B cell (primary cell): ENCODE results near the gene MLH3. TPM values are rescaled to one million over a fixed set of nuclear protein-coding genes. Genes with fewer than 3 reads are reported as not detected.
A peak's percentile ranks its signal among the peaks of the same experiment; 100 is the strongest.

ENCODE experiments used
- ATAC-seq: fragments of 200-7000 bp; cut with Tn5 transposase; one replicate; pipeline ENCODE4 v1.10.0; 2021; ENCODE audit warnings: low read depth, mild to moderate bottlenecking, moderate number of reproducible peaks, moderate library complexity
- CTCF ChIA-PET: fragments of 350-600 bp; sonication (Branson Sonifier 250); formaldehyde crosslinking; loops from one replicate; lab custom pipeline; 2021; ENCODE audit warnings: antibody characterized with exemption, inconsistent platforms; lab: Charles Lee
- POLR2A ChIA-PET: fragments of 350-600 bp; sonication (Branson Sonifier 250); formaldehyde crosslinking; loops from one replicate; lab custom pipeline; 2021; ENCODE audit warnings: antibody characterized with exemption; lab: Charles Lee
- DNase-seq: peaks from one replicate; pipeline ENCODE4 v3.0.0; 2013
- H2AFZ ChIP-seq: 2 replicates; pipeline ENCODE4 v1.6.1; 2012; ENCODE audit warnings: mild to moderate bottlenecking, low read depth, low read length; ENCODE audit not compliant: insufficient read depth, poor library complexity, severe bottlenecking
- H3K27ac ChIP-seq, 2 donors: 1 replicate in 1 of 2; 2 replicates in 1 of 2; pipeline ENCODE4 v1.5.1; 2012 to 2013; ENCODE audit warnings: low read length in 2 of 2, mild to moderate bottlenecking in 2 of 2, moderate library complexity in 1 of 2
- H3K27me3 ChIP-seq, 4 experiments: fragments of 200-600 bp in 1 of 4; sonication (generic) in 1 of 4; replicated peaks in 1 of 4; 1 replicate in 2 of 4; 2 replicates in 2 of 4; pipeline versions ENCODE4 v1.6.1 to v1.7.0; 2013 to 2016; ENCODE audit warnings: low read length in 3 of 4, mild to moderate bottlenecking in 2 of 4, mixed read lengths in 1 of 4, moderate library complexity in 1 of 4; ENCODE audit not compliant: insufficient read depth in 4 of 4, control insufficient read depth in 3 of 4; ENCODE audit errors: control extremely low read depth in 1 of 4
- H3K36me3 ChIP-seq, 2 experiments: replicated peaks in 1 of 2; 1 replicate in 1 of 2; 2 replicates in 1 of 2; pipeline versions ENCODE4 v1.6.1 to v1.7.1; 2013; ENCODE audit warnings: low read length in 1 of 2; ENCODE audit not compliant: insufficient read depth in 2 of 2, control insufficient read depth in 1 of 2; ENCODE audit errors: control extremely low read depth in 1 of 2, extremely low read depth in 1 of 2
- H3K4me1 ChIP-seq, 2 donors: fragments of 200-600 bp in 1 of 2; sonication (generic) in 1 of 2; 1 replicate in 1 of 2; 2 replicates in 1 of 2; pipeline versions ENCODE4 v1.5.1 to v1.6.1; 2013 to 2017; ENCODE audit warnings: low read length in 2 of 2; ENCODE audit not compliant: control insufficient read depth in 2 of 2, insufficient read depth in 2 of 2
- H3K4me2 ChIP-seq: replicated peaks from 2 replicates; pipeline ENCODE3; 2012; ENCODE audit warnings: mild to moderate bottlenecking, low read depth, low read length; ENCODE audit not compliant: poor library complexity, severe bottlenecking
- H3K4me3 ChIP-seq, 5 experiments: fragments of 200-600 bp in 1 of 5; sonication (generic) in 1 of 5; 1 replicate in 3 of 5; 2 replicates in 2 of 5; pipeline versions ENCODE4 v1.5.1 to v1.7.0; 2011 to 2016; ENCODE audit warnings: low read length in 4 of 5, mild to moderate bottlenecking in 4 of 5, low read depth in 2 of 5, control low read depth in 1 of 5, moderate library complexity in 1 of 5; ENCODE audit not compliant: insufficient read depth in 1 of 5; ENCODE audit errors: control extremely low read depth in 1 of 5, extremely low read depth in 1 of 5
- H3K79me2 ChIP-seq: fragments of 200-600 bp; sonication (generic); one replicate; pipeline ENCODE4 v1.6.0; 2016; ENCODE audit warnings: low read length; ENCODE audit not compliant: control insufficient read depth, insufficient read depth
- H3K9ac ChIP-seq: fragments of 200-600 bp; sonication (generic); 2 replicates; pipeline ENCODE4 v1.6.1; 2017; ENCODE audit warnings: mild to moderate bottlenecking, low read length, moderate library complexity
- H3K9me3 ChIP-seq, 3 donors: one replicate each; pipeline versions ENCODE4 v1.6.1 to v1.7.1; 2013; ENCODE audit warnings: low read length in 2 of 3; ENCODE audit not compliant: control insufficient read depth in 2 of 3, insufficient read depth in 1 of 3; ENCODE audit errors: control extremely low read depth in 1 of 3
- H4K20me1 ChIP-seq: 2 replicates; pipeline ENCODE4 v1.6.0; 2012; ENCODE audit warnings: mild to moderate bottlenecking, low read length; ENCODE audit not compliant: insufficient read depth, control insufficient read depth, poor library complexity, severe bottlenecking
- H3K27ac Mint-ChIP-seq: one replicate; pipeline ENCODE4 v1.8.0; 2021; ENCODE audit warnings: mixed read lengths
- H3K27me3 Mint-ChIP-seq: one replicate; pipeline ENCODE4 v1.8.0; 2021; ENCODE audit warnings: mixed read lengths
- H3K4me1 Mint-ChIP-seq: one replicate; pipeline ENCODE4 v1.8.0; 2021; ENCODE audit warnings: mixed read lengths
- H3K4me3 Mint-ChIP-seq: one replicate; pipeline ENCODE4 v1.8.0; 2021; ENCODE audit warnings: mixed read lengths
- H3K9me3 Mint-ChIP-seq: one replicate; pipeline ENCODE4 v1.8.0; 2022; ENCODE audit warnings: mixed read lengths; ENCODE audit not compliant: insufficient read depth
- EZH2 ChIP-seq: IDR thresholded peaks from 2 replicates; pipeline ENCODE4 v1.6.1; 2012; ENCODE audit warnings: borderline replicate concordance, low read depth, mild to moderate bottlenecking, moderate library complexity, low read length; ENCODE audit not compliant: insufficient read depth, poor library complexity, severe bottlenecking
- WGBS: methylation state at CpG from one replicate; pipeline ENCODE4 v1.1.5; 2013; ENCODE audit warnings: missing lambda C conversion rate; ENCODE audit not compliant: insufficient coverage; 5-methylcytosine and 5-hydroxymethylcytosine counted together
- intact Hi-C: fragments of 100-400 bp; cut with micrococcal nuclease; formaldehyde crosslinking; loops from one replicate; pipeline ENCODE4 v1.10.0; 2022
- polyA minus RNA-seq: library from RNA; depleted of rRNA, polyadenylated mRNA; stranded (reverse); fragments of >200 nt; gene quantifications from 2 replicates; pipeline ENCODE4 v1.2.3, GENCODE V29; 2012
- polyA plus RNA-seq: library from polyadenylated mRNA; depleted of rRNA; stranded (reverse); fragments of >200 nt; gene quantifications from 2 replicates; pipeline ENCODE4 v1.2.3, GENCODE V29; 2012
- total RNA-seq, 2 donors: library from RNA; stranded (reverse); fragments of 120-200 nt in 1 of 2; gene quantifications; 1 replicate in 1 of 2; 2 replicates in 1 of 2; pipeline versions ENCODE4 v1.2.3 to v1.2.4, GENCODE V29; 2013 to 2022
- TF ChIP-seq, protein P1 (sequence below): fragments of 200-600 bp; IDR thresholded peaks from one replicate; pipeline ENCODE4 v1.8.0; 2022; ENCODE audit warnings: antibody characterized with exemption, mild to moderate bottlenecking

MLH3 gene
- total RNA-seq (19.9 and 28.2 TPM in 2 replicates), polyA plus RNA-seq (4.2 and 6.7 TPM in 2 replicates), polyA minus RNA-seq (8.2 and 9.9 TPM in 2 replicates)
- total RNA-seq (2013): 39.2 TPM

DNA sequence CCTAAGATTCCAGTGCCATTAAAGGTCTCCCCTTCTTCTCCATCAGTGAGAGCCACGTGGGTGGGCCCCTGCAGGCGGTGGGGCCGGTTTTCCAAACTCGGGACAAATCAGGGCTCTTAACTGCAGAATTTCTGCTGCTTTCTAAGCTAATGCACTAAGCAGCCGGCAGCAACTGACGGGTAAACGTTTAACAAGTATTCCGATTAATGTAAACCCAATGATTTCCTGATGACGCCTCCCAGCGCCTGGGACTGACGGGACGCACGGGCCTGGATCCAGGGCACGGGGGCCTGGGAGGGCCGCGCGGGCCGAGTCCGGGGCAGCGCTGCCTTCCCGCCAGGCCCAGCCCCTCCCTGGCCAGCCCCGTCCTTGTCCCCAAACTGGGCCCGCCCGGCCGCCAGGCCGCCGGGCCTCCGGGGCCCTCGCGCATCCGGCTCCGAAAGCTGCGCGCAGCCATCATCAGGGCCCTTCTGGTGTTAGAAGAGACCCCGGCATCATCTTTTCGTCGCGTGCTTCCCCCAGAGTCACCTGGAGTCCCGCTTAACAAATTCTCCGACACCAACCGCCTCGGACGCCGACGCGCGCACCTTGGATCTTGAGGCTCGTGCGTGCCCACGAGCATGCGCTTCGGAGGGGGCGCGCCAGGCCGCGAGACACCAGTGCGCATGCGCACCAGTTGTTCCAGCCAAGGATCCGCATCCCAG is at the start of gene MLH3:
MLH3 (minus strand) TSS at position 616 of the 704 bp plus-strand sequence. CDS start 1,812 bp downstream, outside the sequence.
- Histone ChIP-seq H3K4me2 (peak within 1 kb of the TSS; percentile 87), H3K79me2 (peaks cover 15% of the 10 kb centered on the region), H3K27ac (peak within 1 kb of the TSS in 1 of 2 donors; percentile 83), H3K9ac (peak within 1 kb of the TSS; percentile 88), H4K20me1 (no peaks in the 10 kb centered on the region), H3K27me3 (no peaks in the 10 kb centered on the region), H3K4me1 (peaks cover 9 to 10% of the 10 kb centered on the region in 2 donors), H2AFZ (peak within 1 kb of the TSS; percentile 87), H3K36me3 (no peaks in the 10 kb centered on the region), H3K4me3 (peak within 1 kb of the TSS; percentile 44 to 82 (median 64)), H3K9me3 (no peaks in the 10 kb centered on the region)
- intact Hi-C loops: loop anchor here (1.0 kb wide), 3 partner anchors 13 to 49 kb away; partner anchors contain the start of genes ACYP1, EIF2B2 and ZC2HC1C
- H3K9me3 Mint-ChIP-seq: no peaks in the 10 kb centered on the region
- under 1% methylated on average over 58 of the region's 59 CpGs for WGBS
- CTCF ChIA-PET: no interaction called here
- ATAC-seq (peak; percentile 83), DNase-seq (peak; percentile 90)
- no peaks in the 10 kb centered on the region for H3K27me3 Mint-ChIP-seq
- peak within 1 kb of the TSS; percentile 96 for H3K27ac Mint-ChIP-seq
- TF ChIP-seq, protein P1, sequence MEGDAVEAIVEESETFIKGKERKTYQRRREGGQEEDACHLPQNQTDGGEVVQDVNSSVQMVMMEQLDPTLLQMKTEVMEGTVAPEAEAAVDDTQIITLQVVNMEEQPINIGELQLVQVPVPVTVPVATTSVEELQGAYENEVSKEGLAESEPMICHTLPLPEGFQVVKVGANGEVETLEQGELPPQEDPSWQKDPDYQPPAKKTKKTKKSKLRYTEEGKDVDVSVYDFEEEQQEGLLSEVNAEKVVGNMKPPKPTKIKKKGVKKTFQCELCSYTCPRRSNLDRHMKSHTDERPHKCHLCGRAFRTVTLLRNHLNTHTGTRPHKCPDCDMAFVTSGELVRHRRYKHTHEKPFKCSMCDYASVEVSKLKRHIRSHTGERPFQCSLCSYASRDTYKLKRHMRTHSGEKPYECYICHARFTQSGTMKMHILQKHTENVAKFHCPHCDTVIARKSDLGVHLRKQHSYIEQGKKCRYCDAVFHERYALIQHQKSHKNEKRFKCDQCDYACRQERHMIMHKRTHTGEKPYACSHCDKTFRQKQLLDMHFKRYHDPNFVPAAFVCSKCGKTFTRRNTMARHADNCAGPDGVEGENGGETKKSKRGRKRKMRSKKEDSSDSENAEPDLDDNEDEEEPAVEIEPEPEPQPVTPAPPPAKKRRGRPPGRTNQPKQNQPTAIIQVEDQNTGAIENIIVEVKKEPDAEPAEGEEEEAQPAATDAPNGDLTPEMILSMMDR: no peak
- no peak for TF ChIP-seq EZH2
- H3K4me3 Mint-ChIP-seq: peak within 1 kb of the TSS; percentile 97
- POLR2A ChIA-PET: no interaction called here
- peaks cover 19% of the 10 kb centered on the region for H3K4me1 Mint-ChIP-seq

DNA sequence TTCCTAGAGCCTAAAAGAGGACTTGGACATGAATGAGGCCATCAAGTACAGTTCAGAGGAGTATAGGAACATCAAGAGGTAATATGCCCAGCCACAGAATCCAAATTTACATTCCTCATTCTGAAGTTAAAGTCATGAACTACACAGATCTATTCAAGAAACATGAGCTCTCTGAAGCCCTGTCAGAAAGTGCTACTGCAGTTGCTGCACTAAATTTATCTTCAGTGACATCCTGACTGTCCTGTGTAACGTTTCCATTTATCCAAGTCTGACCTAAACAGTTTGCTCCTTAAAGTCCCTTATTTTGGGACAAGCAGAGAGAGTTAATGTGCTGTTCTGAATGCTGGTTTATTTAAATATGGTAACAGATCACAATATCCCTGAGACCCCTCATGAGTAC is 47.4 kb upstream of the MLH3 start:
- peaks cover 3 to 6% of the 10 kb centered on the region in 2 donors for H3K4me1 ChIP-seq
- ChIA-PET POLR2A (no interaction called here), CTCF (interaction anchor here (0.9 to 1.5 kb wide), 2 partner anchors 10 to 193 kb away, joined by 4 to 11 read pairs; no protein-coding TSS in a partner anchor)
- intact Hi-C loops: no loop called here
- H3K4me3 Mint-ChIP-seq: no peak overlapping the region
- H3K4me1 Mint-ChIP-seq: peaks cover 6% of the 10 kb centered on the region
- ATAC-seq (no peak), DNase-seq (no peak)
- H3K9me3 Mint-ChIP-seq: no peaks in the 10 kb centered on the region
- peaks cover 10% of the 10 kb centered on the region for H4K20me1 ChIP-seq
- TF ChIP-seq EZH2: no peak
- TF ChIP-seq, protein P1: no peak
- peaks cover 6% of the 10 kb centered on the region for H3K79me2 ChIP-seq
- H3K27me3 ChIP-seq: no peaks in the 10 kb centered on the region
- H3K27me3 Mint-ChIP-seq: no peaks in the 10 kb centered on the region
- H3K9me3 ChIP-seq: no peaks in the 10 kb centered on the region
- no peak overlapping the region for H3K4me3 ChIP-seq
- H3K36me3 ChIP-seq: peaks cover 18 to 70% of the 10 kb centered on the region in 2 experiments
- H3K9ac ChIP-seq: no peak overlapping the region
- no peak overlapping the region for H3K4me2 ChIP-seq
- WGBS: no CpG with 5 or more reads among the region's 1 CpG
- H3K27ac ChIP-seq: no peak overlapping the region
- H2AFZ ChIP-seq: no peak overlapping the region
- H3K27ac Mint-ChIP-seq: no peak overlapping the region
